GM19328 (cell line): ENCODE measurements around the gene LHX4.
"Not testable (repeated sequence)": the region's sequence is repeated elsewhere in the genome, so short reads cannot be mapped to it uniquely, and the experiment has no call there.

Source experiments
- ATAC-seq: cut with Tn5 transposase; IDR thresholded peaks from one replicate; pipeline ENCODE4 v1.9.1; 2021; ENCODE audit warnings: mild to moderate bottlenecking, moderate library complexity; ENCODE audit not compliant: unreplicated experiment

The LHX4 gene

DNA sequence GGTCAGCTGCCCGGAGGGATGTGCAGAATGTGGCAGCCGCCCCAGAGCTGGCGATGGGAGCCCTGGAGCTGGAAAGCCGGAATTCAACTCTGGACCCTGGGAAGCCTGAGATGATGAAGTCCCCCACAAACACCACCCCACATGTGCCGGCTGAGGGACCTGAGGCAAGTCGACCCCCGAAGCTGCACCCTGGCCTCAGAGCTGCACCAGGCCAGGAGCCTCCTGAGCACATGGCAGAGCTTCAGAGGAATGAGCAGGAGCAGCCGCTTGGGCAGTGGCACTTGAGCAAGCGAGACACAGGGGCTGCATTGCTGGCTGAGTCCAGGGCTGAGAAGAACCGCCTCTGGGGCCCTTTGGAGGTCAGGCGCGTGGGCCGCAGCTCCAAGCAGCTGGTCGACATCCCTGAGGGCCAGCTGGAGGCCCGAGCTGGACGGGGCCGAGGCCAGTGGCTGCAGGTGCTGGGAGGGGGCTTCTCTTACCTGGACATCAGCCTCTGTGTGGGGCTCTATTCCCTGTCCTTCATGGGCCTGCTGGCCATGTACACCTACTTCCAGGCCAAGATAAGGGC lies 33.5 kb upstream of the LHX4 start:
- ATAC-seq: no peak

DNA sequence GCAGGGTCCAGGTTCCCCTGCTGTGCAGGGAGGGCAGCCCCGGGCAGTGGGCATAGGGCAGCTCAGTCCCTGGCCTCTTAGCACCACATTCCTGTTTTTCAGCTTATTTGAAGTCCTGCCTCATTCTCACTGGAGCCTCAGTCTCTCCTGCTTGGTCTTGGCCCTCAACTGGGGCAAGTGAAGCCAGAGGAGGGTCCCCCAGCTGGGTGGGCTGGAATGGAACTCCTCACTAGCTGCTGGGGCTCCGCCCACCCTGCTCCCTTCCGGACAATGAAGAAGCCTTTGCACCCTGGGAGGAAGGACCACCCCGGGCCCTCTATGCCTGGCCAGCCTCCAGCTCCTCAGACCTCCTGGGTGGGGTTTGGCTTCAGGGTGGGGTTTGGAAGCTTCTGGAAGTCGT lies 32.8 kb upstream of the LHX4 start:
- no peak for ATAC-seq

DNA sequence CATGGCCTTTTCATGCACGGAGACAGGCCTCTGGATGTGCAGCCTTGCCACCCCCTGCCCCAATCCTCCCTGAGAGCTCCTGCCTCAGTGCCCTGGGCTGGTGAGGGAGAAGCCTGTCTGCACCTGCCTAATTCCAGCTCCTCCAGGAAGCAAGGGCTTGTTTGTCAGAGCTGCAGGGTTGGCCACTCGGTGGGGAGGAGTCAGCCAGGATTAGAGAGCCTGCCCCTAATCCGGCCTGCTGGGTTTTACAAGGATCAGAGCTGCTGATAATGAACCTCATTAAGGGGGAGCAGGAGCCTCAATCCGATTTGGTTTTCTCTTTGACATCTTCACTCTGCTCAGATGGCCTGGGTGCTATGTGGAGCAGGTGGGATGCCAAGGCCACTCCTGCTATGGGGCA lies 31.9 kb upstream of the LHX4 start:
- ATAC-seq: no peak

DNA sequence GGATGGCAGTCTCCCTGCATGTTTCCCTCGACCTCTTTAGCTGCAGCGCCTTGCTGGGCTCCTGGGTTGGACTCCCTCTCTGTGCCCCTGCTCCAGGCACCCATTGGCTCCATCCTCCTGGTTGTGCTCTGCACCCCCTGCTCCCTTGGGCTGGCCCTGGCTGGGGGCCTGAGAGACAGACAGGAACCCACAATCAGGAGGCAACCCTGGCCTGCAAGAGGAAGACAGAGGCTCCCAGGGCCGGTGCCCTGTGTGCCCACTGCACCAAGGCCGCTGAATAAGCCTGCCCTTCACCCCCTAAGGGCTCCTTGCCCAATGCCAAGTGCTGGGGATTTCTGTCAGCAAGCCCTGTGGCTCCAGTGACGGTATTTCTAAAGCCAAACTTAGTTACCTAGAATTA lies 31.5 kb upstream of the LHX4 start:
- no peak for ATAC-seq

DNA sequence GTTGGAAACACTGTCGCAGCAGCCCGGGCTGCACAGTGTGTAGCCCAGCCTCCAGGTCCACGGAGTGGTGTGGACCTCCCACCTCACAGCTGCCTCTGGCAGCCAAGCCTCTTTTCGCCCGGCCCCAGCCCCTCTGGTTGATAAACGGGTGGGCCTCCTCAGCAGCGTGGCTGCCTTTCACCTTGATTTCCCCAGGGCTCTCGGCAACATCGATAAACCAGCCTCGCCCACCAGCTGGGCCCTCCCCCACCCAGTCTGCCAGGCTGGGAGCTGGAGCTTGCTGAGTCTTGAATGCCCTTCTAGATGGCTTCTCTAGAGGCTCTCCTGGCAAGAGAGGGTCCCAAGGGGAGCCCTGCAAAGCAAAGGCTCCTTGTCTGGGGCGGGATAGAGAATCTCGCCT lies 31.0 kb upstream of the LHX4 start:
- ATAC-seq: no peak

DNA sequence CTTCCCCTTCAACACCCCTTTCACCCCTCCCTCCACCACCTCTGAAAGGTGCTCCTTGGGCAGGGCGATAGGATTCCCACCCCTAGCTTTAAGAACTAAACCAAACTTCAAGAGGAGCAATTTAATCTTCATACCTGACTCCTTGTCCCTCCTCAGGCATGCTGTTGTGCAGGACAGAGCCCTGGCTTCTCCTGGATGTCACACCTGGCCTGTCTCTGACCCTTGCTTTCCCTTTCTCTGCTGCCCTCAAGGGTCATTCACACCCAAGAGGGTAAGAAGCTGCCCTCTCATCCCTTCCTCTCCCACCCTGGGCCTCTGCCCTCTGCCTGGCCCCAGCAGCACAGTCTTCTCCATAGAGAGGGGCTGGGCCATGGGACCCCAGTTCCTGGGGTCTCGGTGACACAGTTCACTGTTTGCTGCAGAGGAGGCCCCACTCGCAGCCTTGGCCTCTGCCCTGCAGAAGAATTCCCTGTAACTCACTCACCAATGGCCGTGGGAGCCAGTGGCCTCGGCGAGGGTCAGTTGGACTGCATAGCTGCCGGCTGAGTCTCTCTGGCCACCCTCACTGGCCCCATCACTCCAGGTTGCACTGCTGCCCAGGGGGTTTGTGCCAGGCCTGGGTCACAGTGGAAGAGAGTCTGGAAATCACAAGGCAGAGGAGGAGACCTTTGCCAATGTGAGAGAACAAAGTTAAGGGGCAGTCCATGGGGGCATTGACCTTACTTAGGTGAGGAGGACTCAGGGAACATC lies 28.4 kb upstream of the LHX4 start:
- ATAC-seq: no peak

GRCh38 chr1:180202588-180202987 lies 27.5 kb upstream of the LHX4 start:
- ATAC-seq: not testable (repeated sequence)

DNA sequence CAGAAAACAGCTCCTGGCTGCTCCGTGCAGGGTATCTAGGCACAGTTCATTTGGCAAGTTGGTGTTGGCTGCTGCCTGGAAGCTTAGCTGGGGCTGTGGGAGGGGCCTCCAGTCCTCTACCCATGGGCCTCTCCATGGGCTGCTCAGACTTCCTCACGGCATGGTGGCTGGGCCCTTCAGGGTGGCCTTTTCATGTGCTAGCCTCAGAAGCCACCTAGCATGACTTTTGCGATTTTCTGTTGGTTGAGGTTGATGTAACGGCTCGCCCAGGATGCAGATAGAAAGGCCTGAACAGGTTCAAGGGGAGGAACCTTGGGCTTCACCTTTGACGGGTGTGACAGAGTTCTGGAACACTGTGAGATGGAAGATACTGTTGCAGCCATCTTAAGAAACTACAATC lies 25.8 kb upstream of the LHX4 start:
- no peak for ATAC-seq

- no peak for ATAC-seq
Measured at GRCh38 chr1:180206581-180206980, 23.5 kb upstream of the LHX4 start.

DNA sequence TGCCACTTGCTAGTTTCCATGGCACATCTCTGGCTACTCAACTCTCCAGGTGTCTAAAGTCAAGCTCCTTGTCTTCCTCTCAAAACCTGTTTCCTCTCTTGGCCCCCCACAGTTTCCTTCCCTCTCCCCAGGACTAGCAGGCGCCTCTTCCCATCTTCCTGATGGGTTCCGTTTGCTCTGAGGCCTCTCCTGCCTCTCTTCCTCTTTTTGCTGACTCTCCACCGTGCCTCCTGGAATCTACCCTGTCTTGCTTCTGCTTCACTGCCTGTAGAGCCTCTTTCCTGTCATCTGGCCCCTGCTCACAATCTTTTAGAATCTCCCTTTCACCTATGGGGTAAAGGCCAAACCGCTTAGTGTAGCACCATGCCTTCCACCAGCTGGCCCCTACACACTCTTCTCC lies 21.8 kb upstream of the LHX4 start:
- no peak for ATAC-seq

GRCh38 chr1:180210008-180210620 lies 19.9 kb upstream of the LHX4 start:
- no peak for ATAC-seq

DNA sequence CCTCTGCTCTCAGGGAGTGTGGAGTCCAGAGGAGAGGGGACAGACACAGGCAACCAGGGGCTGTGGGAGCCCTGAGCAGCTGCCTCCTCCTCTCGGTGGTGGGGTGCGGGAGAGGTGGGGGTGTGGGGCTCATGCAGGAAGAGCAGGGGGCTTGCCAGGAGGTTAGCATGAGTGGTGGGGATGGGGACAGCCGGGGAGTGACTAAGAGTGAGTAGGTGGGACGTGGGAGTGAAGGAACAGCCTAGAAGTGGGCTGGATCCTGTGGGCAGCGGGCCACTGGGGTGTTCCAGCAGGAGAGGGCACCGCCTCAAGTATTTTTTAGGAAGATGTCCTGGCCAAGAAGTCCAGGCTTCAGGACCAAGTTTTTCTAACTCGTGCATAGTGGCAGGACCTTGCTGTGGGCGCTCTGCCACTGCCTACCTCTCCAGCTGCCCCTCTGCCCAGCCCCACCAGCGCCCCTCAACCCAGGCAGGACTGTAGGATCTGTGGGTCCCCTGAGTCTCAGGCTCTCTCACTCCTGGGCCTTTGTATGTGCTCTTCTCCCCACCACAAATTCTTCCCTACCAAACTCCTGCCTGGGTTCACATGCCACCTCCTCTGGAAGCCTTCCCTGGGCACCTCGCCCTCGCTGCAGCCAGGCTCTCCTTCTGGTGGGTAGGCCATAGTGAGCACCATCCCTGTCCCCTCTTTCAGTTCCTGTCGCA lies 18.8 kb upstream of the LHX4 start:
- ATAC-seq: no peak

DNA sequence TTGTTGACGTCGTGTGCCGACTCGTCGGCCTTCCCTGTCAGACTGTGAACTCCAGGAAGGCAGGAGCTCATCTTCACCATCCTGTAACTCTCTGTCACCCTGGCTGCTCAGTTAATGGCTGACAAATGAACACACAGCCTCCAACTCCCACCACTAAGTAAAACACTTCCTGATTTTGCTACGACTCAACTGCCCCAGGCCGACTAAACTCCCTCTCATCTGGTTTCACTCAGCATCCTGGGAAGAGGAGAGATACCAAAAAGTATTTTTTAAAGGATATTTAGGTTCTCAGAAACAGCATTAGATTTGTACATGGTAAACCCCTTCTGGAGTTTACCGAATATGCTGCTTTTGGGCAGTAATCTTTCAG lies 18.2 kb upstream of the LHX4 start:
- no peak for ATAC-seq

- ATAC-seq: no peak
Measured at GRCh38 chr1:180213401-180214170, 16.5 kb upstream of the LHX4 start.

DNA sequence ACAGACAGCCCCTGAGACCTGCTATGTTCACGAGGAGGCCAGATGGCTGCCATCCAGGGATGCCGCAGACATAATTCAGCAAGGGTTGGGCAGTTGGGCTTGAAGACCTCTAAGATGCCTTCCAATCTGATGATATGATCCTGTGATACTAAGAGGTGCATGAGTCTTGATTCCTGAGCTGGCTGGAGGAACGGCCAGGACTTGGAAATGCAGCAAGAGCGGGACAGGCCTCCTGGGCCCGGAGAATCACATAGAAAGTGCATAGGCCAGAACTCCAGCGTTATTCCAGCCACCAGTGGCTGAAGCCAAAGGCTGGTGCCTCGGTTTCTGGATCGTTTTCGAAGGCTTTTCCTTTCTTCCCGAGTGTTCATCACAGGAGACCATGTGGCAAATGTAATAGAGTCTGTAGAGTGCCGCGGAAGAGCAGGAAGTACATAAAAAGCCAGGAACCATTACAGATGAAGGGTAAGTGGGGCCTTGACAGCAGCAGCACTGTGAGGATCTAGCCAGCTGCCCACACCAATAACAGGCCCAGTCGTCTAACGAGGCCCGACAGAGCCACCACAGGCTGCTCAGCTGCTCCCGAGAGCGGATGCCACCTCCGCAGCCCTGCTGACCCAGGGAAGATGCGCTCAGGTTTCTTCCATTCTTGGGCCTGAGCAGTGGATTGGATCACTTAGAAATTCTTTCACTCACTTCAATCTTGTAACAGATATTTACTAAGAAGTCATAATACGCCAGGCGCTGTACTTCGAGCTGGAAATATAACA lies 14.0 kb upstream of the LHX4 start:
- no peak for ATAC-seq

GRCh38 chr1:180217006-180217405 lies 13.1 kb upstream of the LHX4 start:
- ATAC-seq: no peak

DNA sequence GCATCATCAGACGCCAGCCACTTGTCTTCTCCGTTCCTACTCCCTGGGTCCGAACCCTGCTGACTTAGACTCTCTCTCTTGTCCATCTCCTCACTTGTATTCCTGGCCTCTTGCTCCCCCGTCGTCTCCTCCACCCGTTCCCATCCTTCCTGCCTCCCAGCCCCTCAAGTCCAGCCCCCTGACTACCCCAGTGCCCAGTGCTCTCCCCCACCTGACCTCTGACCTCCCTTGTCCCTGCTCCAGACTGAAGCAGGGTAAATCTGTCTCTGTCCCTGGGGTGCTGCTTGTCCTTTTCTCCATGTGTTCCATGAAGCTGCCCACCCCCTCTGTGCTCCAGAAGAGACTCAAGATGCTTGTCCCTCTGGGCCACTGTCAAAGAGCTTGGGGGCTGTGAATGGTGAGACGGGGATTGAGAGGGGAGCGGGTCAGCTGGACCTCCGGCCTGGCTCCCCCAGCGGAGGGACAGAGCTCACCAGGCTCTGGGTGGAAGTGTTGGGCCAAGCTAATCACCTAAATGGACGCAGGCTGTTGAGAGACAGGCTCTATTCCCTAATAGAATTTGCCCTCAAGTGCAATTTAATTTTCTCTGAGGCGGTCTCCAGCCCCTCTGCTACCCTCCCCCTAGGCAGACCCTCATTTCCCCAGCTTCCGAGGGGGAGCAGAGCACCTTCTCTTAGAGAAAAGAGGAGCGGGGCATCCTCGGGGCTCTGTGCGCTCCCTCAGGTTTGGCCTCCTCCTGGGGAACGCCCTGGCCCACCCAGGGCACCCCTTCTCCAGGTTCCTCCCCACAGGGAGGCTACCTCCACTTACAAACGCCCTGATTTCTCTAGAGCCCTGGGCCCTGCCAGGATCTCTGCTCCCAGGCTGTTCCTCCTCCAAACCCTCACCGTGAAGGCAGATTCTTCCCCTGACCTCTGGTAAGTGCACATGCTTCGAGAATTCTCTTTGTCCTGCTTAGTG lies 11.0 kb upstream of the LHX4 start:
- no peak for ATAC-seq

DNA sequence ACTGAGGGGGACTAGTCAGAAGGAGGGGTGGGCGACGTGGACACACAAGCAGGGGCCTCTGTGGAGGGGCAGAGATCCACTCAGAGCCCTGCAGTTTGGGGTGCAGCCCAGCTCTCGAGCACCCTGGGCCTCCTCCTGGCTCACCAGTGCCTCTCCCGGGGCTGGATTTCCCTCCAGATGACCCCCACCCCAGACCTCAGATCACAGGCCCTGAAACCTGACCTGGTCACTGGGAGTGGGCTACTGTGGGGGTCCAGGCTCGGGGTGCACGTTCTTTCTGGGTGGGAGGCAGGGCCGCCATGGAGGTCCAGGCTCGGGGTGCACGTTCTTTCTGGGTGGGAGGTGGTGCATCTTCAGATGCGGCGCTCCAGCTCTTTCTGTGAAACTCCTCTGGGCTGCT lies 10.3 kb upstream of the LHX4 start:
- ATAC-seq: no peak

- no peak for ATAC-seq
Measured at GRCh38 chr1:180221462-180221861, 8.6 kb upstream of the LHX4 start.
